ENCODE measurements around the gene HDAC8.
A peak's percentile ranks its signal among the peaks of the same experiment; 100 is the strongest.
"Not testable (repeated sequence)": the region's sequence is repeated elsewhere in the genome, so short reads cannot be mapped to it uniquely, and the experiment has no call there.

Gene HDAC8

GRCh38 chrX:72572248-72573157, at the start of gene HDAC8:
HDAC8 (minus strand) TSS chrX:72572843; CDS start chrX:72572761, 82 bp downstream.
- Mint-ChIP-seq H3K4me1 (peaks cover 8% of the 10 kb centered on the region), H3K9me3 (no peaks in the 10 kb centered on the region), H3K27ac (peak within 1 kb of the TSS; percentile 89), H3K27me3 (no peaks in the 10 kb centered on the region), H3K36me3 (no peaks in the 10 kb centered on the region), H3K4me3 (peak within 1 kb of the TSS; percentile 89)

- H3K4me3 Mint-ChIP-seq = no peak overlapping the region
- peaks cover 6% of the 10 kb centered on the region for H3K9me3 Mint-ChIP-seq
- H3K27me3 Mint-ChIP-seq = peaks cover 2% of the 10 kb centered on the region
- H3K36me3 Mint-ChIP-seq = peaks cover 2% of the 10 kb centered on the region
- H3K4me1 Mint-ChIP-seq = peaks cover 9% of the 10 kb centered on the region
- H3K27ac Mint-ChIP-seq = peak overlapping the region; percentile 70
Observed at GRCh38 chrX:72621625-72622485, 49.2 kb upstream of the HDAC8 start.

DNA sequence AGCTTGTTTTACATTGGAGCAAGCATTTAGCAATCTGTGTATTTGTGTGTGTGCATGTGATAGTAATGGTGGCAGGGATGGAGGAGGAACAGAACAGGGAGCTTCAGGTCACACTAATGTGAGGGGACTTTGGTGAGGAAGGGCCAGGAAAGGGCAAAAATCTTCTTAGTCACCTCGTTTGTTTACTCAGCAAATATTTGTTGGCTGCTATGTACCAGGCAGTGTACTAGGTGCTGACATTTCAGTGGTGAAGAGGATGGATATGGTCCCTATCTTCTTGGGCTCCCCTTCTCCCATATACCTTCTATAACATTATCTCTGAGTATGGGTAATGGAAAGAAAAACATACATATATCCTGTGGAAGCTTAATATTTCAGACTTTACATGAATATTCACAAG, 48.5 kb upstream of the HDAC8 start:
- no peak overlapping the region for H3K4me3 Mint-ChIP-seq
- peaks cover 9% of the 10 kb centered on the region for H3K4me1 Mint-ChIP-seq
- peak overlapping the region; percentile 63 for H3K27ac Mint-ChIP-seq
- peaks cover 6% of the 10 kb centered on the region for H3K9me3 Mint-ChIP-seq
- H3K36me3 Mint-ChIP-seq = peaks cover 2% of the 10 kb centered on the region
- peaks cover 2% of the 10 kb centered on the region for H3K27me3 Mint-ChIP-seq

GRCh38 chrX:72620550-72621145, 48.0 kb upstream of the HDAC8 start:
- H3K4me1 Mint-ChIP-seq = peaks cover 9% of the 10 kb centered on the region
- H3K4me3 Mint-ChIP-seq = no peak overlapping the region
- H3K9me3 Mint-ChIP-seq = peaks cover 6% of the 10 kb centered on the region
- peaks cover 2% of the 10 kb centered on the region for H3K36me3 Mint-ChIP-seq
- peak overlapping the region; percentile 63 for H3K27ac Mint-ChIP-seq
- H3K27me3 Mint-ChIP-seq = peaks cover 2% of the 10 kb centered on the region

DNA sequence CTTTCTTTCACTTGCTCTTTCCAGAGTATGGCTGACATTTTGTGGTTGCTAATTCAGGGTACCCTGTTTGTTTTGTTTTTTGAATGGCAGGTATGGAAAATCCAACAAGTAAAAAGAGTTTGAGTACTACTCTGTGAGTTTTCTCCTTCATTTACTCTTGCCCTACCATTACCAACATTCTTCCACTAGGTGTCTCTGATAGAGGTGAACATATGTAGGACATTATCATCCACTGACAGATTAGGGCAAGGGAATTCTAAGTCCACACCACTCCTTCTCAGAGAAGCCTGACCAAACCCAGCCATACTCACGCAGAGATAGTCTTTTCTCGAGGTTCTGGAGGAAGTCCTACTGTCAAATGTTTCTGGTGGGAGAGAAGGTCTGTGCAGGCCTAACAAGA, 36.7 kb upstream of the HDAC8 start:
- no peaks in the 10 kb centered on the region for H3K36me3 Mint-ChIP-seq
- no peaks in the 10 kb centered on the region for H3K27me3 Mint-ChIP-seq
- no peak overlapping the region for H3K27ac Mint-ChIP-seq
- H3K4me1 Mint-ChIP-seq = no peaks in the 10 kb centered on the region
- H3K4me3 Mint-ChIP-seq = no peak overlapping the region
- H3K9me3 Mint-ChIP-seq = no peaks in the 10 kb centered on the region

GRCh38 chrX:72604705-72605104, 32.1 kb upstream of the HDAC8 start:
- no peaks in the 10 kb centered on the region for H3K27me3 Mint-ChIP-seq
- no peak overlapping the region for H3K27ac Mint-ChIP-seq
- no peaks in the 10 kb centered on the region for H3K36me3 Mint-ChIP-seq
- H3K9me3 Mint-ChIP-seq = no peaks in the 10 kb centered on the region
- no peak overlapping the region for H3K4me3 Mint-ChIP-seq
- H3K4me1 Mint-ChIP-seq = no peaks in the 10 kb centered on the region

DNA sequence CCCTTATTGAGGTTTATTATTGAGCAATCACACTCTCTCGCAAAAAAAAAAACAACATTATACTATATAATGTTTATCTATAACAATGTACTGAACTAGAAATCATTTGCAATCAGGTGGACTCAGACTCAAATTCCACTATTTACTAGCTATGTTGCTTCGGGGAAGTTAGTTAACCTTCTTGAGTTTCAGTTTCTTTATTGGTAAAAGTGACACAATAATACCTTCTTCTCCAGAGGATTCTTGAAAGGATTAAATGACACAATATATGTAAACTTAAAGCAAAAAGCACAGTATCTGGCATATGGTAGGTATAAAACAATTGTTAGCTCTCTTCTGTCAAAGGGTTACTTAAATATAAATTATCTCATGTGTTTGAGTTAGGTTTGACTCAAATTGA, 31.5 kb upstream of the HDAC8 start:
- Mint-ChIP-seq H3K4me1 (no peaks in the 10 kb centered on the region), H3K27me3 (no peaks in the 10 kb centered on the region), H3K9me3 (no peaks in the 10 kb centered on the region), H3K4me3 (no peak overlapping the region), H3K36me3 (no peaks in the 10 kb centered on the region), H3K27ac (no peak overlapping the region)

DNA sequence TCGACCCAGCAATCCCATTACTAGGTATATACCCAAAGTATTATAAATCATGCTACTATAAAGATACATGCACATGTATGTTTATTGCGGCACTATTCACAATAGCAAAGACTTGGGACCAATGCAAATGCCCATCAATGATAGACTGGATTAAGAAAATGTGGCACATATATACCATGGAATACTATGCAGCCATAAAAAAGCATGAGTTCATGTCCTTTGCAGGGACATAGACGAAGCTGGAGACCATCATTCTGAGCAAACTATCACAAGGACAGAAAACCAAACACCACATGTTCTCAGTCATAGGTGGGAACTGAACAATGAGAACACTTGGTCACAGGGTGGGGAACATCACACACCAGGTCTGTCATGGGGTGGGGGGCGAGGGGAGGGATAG, 18.4 kb upstream of the HDAC8 start:
- not testable (repeated sequence) for H3K4me1 Mint-ChIP-seq, H3K27ac Mint-ChIP-seq, H3K9me3 Mint-ChIP-seq, H3K36me3 Mint-ChIP-seq, H3K4me3 Mint-ChIP-seq, H3K27me3 Mint-ChIP-seq

DNA sequence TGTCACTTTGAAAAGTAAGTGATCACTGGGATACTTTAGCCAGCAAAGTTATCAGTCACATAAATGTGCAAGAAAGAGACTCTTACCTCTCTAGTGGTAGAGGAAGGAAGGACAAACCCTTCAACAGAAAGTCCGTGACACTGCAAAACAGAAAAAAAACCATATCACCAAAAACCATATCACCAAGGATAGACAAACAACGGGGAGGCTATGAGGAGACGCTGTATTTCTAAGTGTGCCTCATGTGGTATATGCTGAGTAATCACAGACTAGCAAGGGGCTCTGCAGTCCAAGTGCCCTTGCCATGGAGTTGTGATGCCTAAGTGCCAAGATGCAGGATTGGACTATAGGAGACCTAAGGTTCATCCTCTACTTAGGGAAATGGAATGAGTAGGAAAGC, 11.5 kb upstream of the HDAC8 start:
- Mint-ChIP-seq H3K4me3 (no peak overlapping the region), H3K36me3 (no peaks in the 10 kb centered on the region), H3K9me3 (no peaks in the 10 kb centered on the region), H3K27ac (no peak overlapping the region), H3K4me1 (no peaks in the 10 kb centered on the region), H3K27me3 (no peaks in the 10 kb centered on the region)

- H3K9me3 Mint-ChIP-seq = no peaks in the 10 kb centered on the region
- H3K27me3 Mint-ChIP-seq = no peaks in the 10 kb centered on the region
- no peak overlapping the region for H3K27ac Mint-ChIP-seq
- H3K4me1 Mint-ChIP-seq = peaks cover 5% of the 10 kb centered on the region
- H3K4me3 Mint-ChIP-seq = no peak overlapping the region
- no peaks in the 10 kb centered on the region for H3K36me3 Mint-ChIP-seq
Observed at GRCh38 chrX:72576141-72576894, 3.7 kb upstream of the HDAC8 start.

GRCh38 chrX:72573158-72573511, 492 bp upstream of the HDAC8 start:
- peaks cover 8% of the 10 kb centered on the region for H3K4me1 Mint-ChIP-seq
- no peaks in the 10 kb centered on the region for H3K27me3 Mint-ChIP-seq
- H3K9me3 Mint-ChIP-seq = no peaks in the 10 kb centered on the region
- peak overlapping the region; percentile 89 for H3K27ac Mint-ChIP-seq
- peak overlapping the region; percentile 89 for H3K4me3 Mint-ChIP-seq
- no peaks in the 10 kb centered on the region for H3K36me3 Mint-ChIP-seq

- H3K4me3 Mint-ChIP-seq = no peak overlapping the region
- H3K27me3 Mint-ChIP-seq = no peaks in the 10 kb centered on the region
- no peaks in the 10 kb centered on the region for H3K9me3 Mint-ChIP-seq
- H3K27ac Mint-ChIP-seq = no peak overlapping the region
- peaks cover 8% of the 10 kb centered on the region for H3K4me1 Mint-ChIP-seq
- peaks cover 6% of the 10 kb centered on the region for H3K36me3 Mint-ChIP-seq
Observed at GRCh38 chrX:72569786-72570185, 2.9 kb downstream of the HDAC8 start.

- no peak overlapping the region for H3K4me3 Mint-ChIP-seq
- no peak overlapping the region for H3K27ac Mint-ChIP-seq
- H3K36me3 Mint-ChIP-seq = peaks cover 6% of the 10 kb centered on the region
- no peaks in the 10 kb centered on the region for H3K9me3 Mint-ChIP-seq
- H3K4me1 Mint-ChIP-seq = peaks cover 8% of the 10 kb centered on the region
- H3K27me3 Mint-ChIP-seq = no peaks in the 10 kb centered on the region
Observed at GRCh38 chrX:72568406-72569092, 4.1 kb downstream of the HDAC8 start.

DNA sequence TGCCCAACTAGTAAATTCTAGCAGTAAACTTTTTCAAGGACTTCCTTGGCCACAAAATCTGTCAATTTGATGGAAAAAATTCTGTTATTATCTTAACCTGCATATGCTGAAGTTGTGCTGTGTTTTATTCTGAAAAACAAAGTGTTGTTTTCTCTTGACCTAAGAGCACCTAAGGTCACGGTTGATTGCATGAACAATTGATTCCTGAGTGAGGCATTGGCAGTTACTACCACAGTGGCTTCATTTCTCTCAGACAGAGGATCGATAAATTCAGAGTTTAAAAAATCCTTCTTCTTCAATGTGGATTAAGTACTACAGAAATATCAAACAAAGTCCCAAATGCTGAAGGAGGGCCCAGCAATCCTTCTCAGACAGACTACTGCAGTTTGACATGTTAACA, 6.2 kb downstream of the HDAC8 start:
- no peaks in the 10 kb centered on the region for H3K9me3 Mint-ChIP-seq
- H3K4me1 Mint-ChIP-seq = peaks cover 7% of the 10 kb centered on the region
- H3K36me3 Mint-ChIP-seq = peaks cover 15% of the 10 kb centered on the region
- H3K27ac Mint-ChIP-seq = no peak overlapping the region
- H3K4me3 Mint-ChIP-seq = no peak overlapping the region
- no peaks in the 10 kb centered on the region for H3K27me3 Mint-ChIP-seq

DNA sequence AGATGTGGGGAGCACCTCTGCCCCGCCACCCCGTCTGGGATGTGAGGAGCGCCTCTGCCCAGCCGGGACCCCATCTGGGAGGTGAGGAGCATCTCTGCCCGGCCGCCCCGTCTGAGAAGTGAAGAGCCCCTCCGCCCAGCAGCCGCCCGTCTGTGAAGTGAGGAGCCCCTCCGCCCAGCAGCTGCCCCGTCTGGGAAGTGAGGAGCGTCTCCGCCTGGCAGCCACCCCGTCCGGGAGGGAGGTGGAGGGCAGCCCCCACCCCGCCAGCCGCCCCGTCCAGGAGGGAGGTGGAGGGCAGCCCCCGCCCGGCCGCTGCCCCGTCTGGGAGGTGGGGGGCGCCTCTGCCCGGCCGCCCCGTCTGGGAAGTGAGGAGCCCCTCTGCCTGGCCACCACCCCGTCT, 13.0 kb downstream of the HDAC8 start:
- not testable (repeated sequence) for H3K27ac Mint-ChIP-seq, H3K27me3 Mint-ChIP-seq

More for the DNA sequence above, 13.0 kb downstream of the HDAC8 start:
- Mint-ChIP-seq H3K36me3 (peaks cover 18% of the 10 kb centered on the region), H3K4me1 (peaks cover 13% of the 10 kb centered on the region)
- H3K9me3 Mint-ChIP-seq, H3K4me3 Mint-ChIP-seq: not testable (repeated sequence)
